Panc1 (cell line): ENCODE data around the gene RAB28. TPM values are rescaled to one million over a fixed set of nuclear protein-coding genes. Genes with fewer than 3 reads are reported as not detected.

Source experiments
- ATAC-seq: fragments of 200-7000 bp; cut with Tn5 transposase; 2 replicates; pipeline ENCODE4 v1.9.1; 2020; ENCODE audit warnings: mild to moderate bottlenecking, moderate library complexity
- BruUV-seq: library from RNA; stranded (reverse); fragments of 400-500 nt; replicated peaks from 2 replicates; lab custom pipeline; 2021; lab: Mats Ljungman, UMichigan
- CTCF ChIA-PET: fragments of 300-600 bp; sonication (Branson Sonifier 250); formaldehyde crosslinking; loops from one replicate; lab custom pipeline; 2022; ENCODE audit warnings: antibody characterized with exemption; lab: Charles Lee
- POLR2A ChIA-PET: fragments of 300-600 bp; sonication (Branson Sonifier 250); formaldehyde crosslinking; loops from one replicate; lab custom pipeline; 2022; ENCODE audit warnings: antibody characterized with exemption; lab: Charles Lee
- DNase-seq: peaks from one replicate; pipeline ENCODE4 v3.0.0-alpha.2; 2010; ENCODE audit warnings: low read depth, low spot score
- H3K27ac ChIP-seq: 2 replicates; pipeline ENCODE4 v1.5.1; 2011; ENCODE audit warnings: mild to moderate bottlenecking, low read length, inconsistent platforms
- H3K27me3 ChIP-seq: fragments of 200-500 bp; sonication (Bioruptor generic); 2 replicates; pipeline ENCODE4 v1.6.0; 2014; ENCODE audit warnings: low read length, inconsistent platforms; ENCODE audit not compliant: control insufficient read depth, insufficient read depth
- H3K36me3 ChIP-seq: fragments of 200-500 bp; sonication (Bioruptor generic); 2 replicates; pipeline ENCODE4 v1.5.1; 2014; ENCODE audit warnings: inconsistent platforms, mild to moderate bottlenecking, low read length, moderate library complexity; ENCODE audit not compliant: control insufficient read depth, insufficient read depth
- H3K4me1 ChIP-seq: 2 replicates; pipeline ENCODE4 v1.5.1; 2011; ENCODE audit warnings: inconsistent platforms, mild to moderate bottlenecking, low read length, moderate library complexity; ENCODE audit not compliant: control insufficient read depth, insufficient read depth
- H3K4me3 ChIP-seq, 2 experiments: 2 replicates each; pipeline ENCODE4 v1.5.1; 2011 to 2012; ENCODE audit warnings: low read depth in 2 of 2, low read length in 2 of 2, mild to moderate bottlenecking in 2 of 2, inconsistent platforms in 1 of 2, moderate library complexity in 1 of 2
- H3K9me3 ChIP-seq: fragments of 200-500 bp; sonication (Bioruptor generic); 2 replicates; pipeline ENCODE4 v1.5.1; 2014; ENCODE audit warnings: low read depth, mild to moderate bottlenecking, inconsistent platforms, low read length, moderate library complexity; ENCODE audit not compliant: control insufficient read depth, insufficient read depth
- CTCF ChIP-seq: fragments of 450-650 bp; IDR thresholded peaks from 2 replicates; pipeline ENCODE4 v1.5.1; 2017; ENCODE audit warnings: mild to moderate bottlenecking
- POLR2AphosphoS5 ChIP-seq: IDR thresholded peaks from 2 replicates; pipeline ENCODE4 v1.6.1; 2012; ENCODE audit warnings: mild to moderate bottlenecking, low read depth, low read length, moderate library complexity
- REST ChIP-seq, 2 experiments: IDR thresholded peaks; 2 replicates each; pipeline ENCODE4 v1.6.1; 2011 to 2012; ENCODE audit warnings: low read depth in 2 of 2, control low read depth in 1 of 2, low read length in 1 of 2, mild to moderate bottlenecking in 1 of 2, moderate library complexity in 1 of 2; ENCODE audit not compliant: insufficient read depth in 1 of 2
- SIN3A ChIP-seq: IDR thresholded peaks from 2 replicates; pipeline ENCODE4 v1.6.1; 2012; ENCODE audit warnings: low read depth, mild to moderate bottlenecking, low read length, moderate library complexity, borderline replicate concordance; ENCODE audit not compliant: insufficient read depth
- TCF7L2 ChIP-seq: IDR thresholded peaks from 2 replicates; pipeline ENCODE4 v1.6.1; 2011; ENCODE audit warnings: mild to moderate bottlenecking, low read depth, low read length, inconsistent platforms
- in situ Hi-C: cut with HindIII; loops from 2 replicates; pipeline ENCODE4 v1.10.0; 2016; ENCODE audit warnings: low sequenced_read_pairs, low pct_unique_long_range_greater_than_20kb
- intact Hi-C: fragments of 100-400 bp; cut with micrococcal nuclease; formaldehyde crosslinking; loops from one replicate; pipeline ENCODE4 v1.10.0; 2022; ENCODE audit not compliant: unreplicated experiment
- total RNA-seq: library from RNA; stranded (reverse); gene quantifications from one replicate; pipeline ENCODE4 v1.2.1, GENCODE V29; 2021; ENCODE audit not compliant: unreplicated experiment

Gene RAB28
- total RNA-seq, 1 experiment from 2014 or later: 10.2 TPM

- Histone ChIP-seq H3K27me3 (no peaks in the 10 kb centered on the region), H3K36me3 (no peaks in the 10 kb centered on the region), H3K9me3 (no peaks in the 10 kb centered on the region), H3K27ac (no peak overlapping the region), H3K4me1 (no peaks in the 10 kb centered on the region), H3K4me3 (no peak overlapping the region)
- ATAC-seq (no peak), DNase-seq (no peak)
- POLR2A ChIA-PET: no interaction called here
- no TSS peak for BruUV-seq
- intact Hi-C loops: no loop called here
- in situ Hi-C loops: no loop called here
- TF ChIP-seq POLR2AphosphoS5 (no peak), SIN3A (no peak), REST (IDR thresholded peaks at IDR 0.05; ENCODE audit: insufficient read depth in 1 of 2, low read depth in 2 of 2, low read length in 1 of 2) (no peak), CTCF (no peak), TCF7L2 (no peak)
- CTCF ChIA-PET: no interaction called here
Observed at GRCh38 chr4:13328591-13328990, 155.5 kb downstream of the RAB28 start.

- H3K27ac ChIP-seq: no peak overlapping the region
- no peak for DNase-seq
- in situ Hi-C loops: no loop called here
- no peaks in the 10 kb centered on the region for H3K36me3 ChIP-seq
- ChIA-PET CTCF (no interaction called here), POLR2A (no interaction called here)
- intact Hi-C loops: no loop called here
- no peaks in the 10 kb centered on the region for H3K4me1 ChIP-seq
- no peak overlapping the region for H3K4me3 ChIP-seq
- BruUV-seq: no TSS peak
- H3K9me3 ChIP-seq: no peaks in the 10 kb centered on the region
- no peaks in the 10 kb centered on the region for H3K27me3 ChIP-seq
- no peak for ATAC-seq
- TF ChIP-seq SIN3A (no peak), POLR2AphosphoS5 (no peak), TCF7L2 (no peak), REST (IDR thresholded peaks at IDR 0.05; ENCODE audit: insufficient read depth in 1 of 2, low read depth in 2 of 2, low read length in 1 of 2) (no peak), CTCF (no peak)
Observed at GRCh38 chr4:13327991-13328390, 156.1 kb downstream of the RAB28 start.
